Panc1 (cell line): ENCODE measurements around the gene NREP. TPM values are rescaled to one million over a fixed set of nuclear protein-coding genes. Genes with fewer than 3 reads are reported as not detected.

Experiments used
- ATAC-seq: fragments of 200-7000 bp; cut with Tn5 transposase; 2 replicates; pipeline ENCODE4 v1.9.1; 2020; ENCODE audit warnings: mild to moderate bottlenecking, moderate library complexity
- BruUV-seq: library from RNA; stranded (reverse); fragments of 400-500 nt; replicated peaks from 2 replicates; lab custom pipeline; 2021; lab: Mats Ljungman, UMichigan
- CTCF ChIA-PET: fragments of 300-600 bp; sonication (Branson Sonifier 250); formaldehyde crosslinking; loops from one replicate; lab custom pipeline; 2022; ENCODE audit warnings: antibody characterized with exemption; lab: Charles Lee
- POLR2A ChIA-PET: fragments of 300-600 bp; sonication (Branson Sonifier 250); formaldehyde crosslinking; loops from one replicate; lab custom pipeline; 2022; ENCODE audit warnings: antibody characterized with exemption; lab: Charles Lee
- DNase-seq: peaks from one replicate; pipeline ENCODE4 v3.0.0-alpha.2; 2010; ENCODE audit warnings: low read depth, low spot score
- H3K27ac ChIP-seq: 2 replicates; pipeline ENCODE4 v1.5.1; 2011; ENCODE audit warnings: mild to moderate bottlenecking, low read length, inconsistent platforms
- H3K27me3 ChIP-seq: fragments of 200-500 bp; sonication (Bioruptor generic); 2 replicates; pipeline ENCODE4 v1.6.0; 2014; ENCODE audit warnings: low read length, inconsistent platforms; ENCODE audit not compliant: control insufficient read depth, insufficient read depth
- H3K36me3 ChIP-seq: fragments of 200-500 bp; sonication (Bioruptor generic); 2 replicates; pipeline ENCODE4 v1.5.1; 2014; ENCODE audit warnings: inconsistent platforms, mild to moderate bottlenecking, low read length, moderate library complexity; ENCODE audit not compliant: control insufficient read depth, insufficient read depth
- H3K4me1 ChIP-seq: 2 replicates; pipeline ENCODE4 v1.5.1; 2011; ENCODE audit warnings: inconsistent platforms, mild to moderate bottlenecking, low read length, moderate library complexity; ENCODE audit not compliant: control insufficient read depth, insufficient read depth
- H3K4me3 ChIP-seq, 2 experiments: 2 replicates each; pipeline ENCODE4 v1.5.1; 2011 to 2012; ENCODE audit warnings: low read depth in 2 of 2, low read length in 2 of 2, mild to moderate bottlenecking in 2 of 2, inconsistent platforms in 1 of 2, moderate library complexity in 1 of 2
- H3K9me3 ChIP-seq: fragments of 200-500 bp; sonication (Bioruptor generic); 2 replicates; pipeline ENCODE4 v1.5.1; 2014; ENCODE audit warnings: low read depth, mild to moderate bottlenecking, inconsistent platforms, low read length, moderate library complexity; ENCODE audit not compliant: control insufficient read depth, insufficient read depth
- POLR2AphosphoS5 ChIP-seq: IDR thresholded peaks from 2 replicates; pipeline ENCODE4 v1.6.1; 2012; ENCODE audit warnings: mild to moderate bottlenecking, low read depth, low read length, moderate library complexity
- SIN3A ChIP-seq: IDR thresholded peaks from 2 replicates; pipeline ENCODE4 v1.6.1; 2012; ENCODE audit warnings: low read depth, mild to moderate bottlenecking, low read length, moderate library complexity, borderline replicate concordance; ENCODE audit not compliant: insufficient read depth
- TCF7L2 ChIP-seq: IDR thresholded peaks from 2 replicates; pipeline ENCODE4 v1.6.1; 2011; ENCODE audit warnings: mild to moderate bottlenecking, low read depth, low read length, inconsistent platforms
- in situ Hi-C: cut with HindIII; loops from 2 replicates; pipeline ENCODE4 v1.10.0; 2016; ENCODE audit warnings: low sequenced_read_pairs, low pct_unique_long_range_greater_than_20kb
- intact Hi-C: fragments of 100-400 bp; cut with micrococcal nuclease; formaldehyde crosslinking; loops from one replicate; pipeline ENCODE4 v1.10.0; 2022; ENCODE audit not compliant: unreplicated experiment
- total RNA-seq: library from RNA; stranded (reverse); gene quantifications from one replicate; pipeline ENCODE4 v1.2.1, GENCODE V29; 2021; ENCODE audit not compliant: unreplicated experiment
- TF ChIP-seq, protein P1 (sequence below): fragments of 450-650 bp; IDR thresholded peaks from 2 replicates; pipeline ENCODE4 v1.5.1; 2017; ENCODE audit warnings: mild to moderate bottlenecking
- TF ChIP-seq, protein P2 (sequence below), 2 experiments: IDR thresholded peaks; 2 replicates each; pipeline ENCODE4 v1.6.1; 2011 to 2012; ENCODE audit warnings: low read depth in 2 of 2, control low read depth in 1 of 2, low read length in 1 of 2, mild to moderate bottlenecking in 1 of 2, moderate library complexity in 1 of 2; ENCODE audit not compliant: insufficient read depth in 1 of 2

Gene NREP
- total RNA-seq, 1 experiment from 2014 or later = 4.9 TPM

DNA sequence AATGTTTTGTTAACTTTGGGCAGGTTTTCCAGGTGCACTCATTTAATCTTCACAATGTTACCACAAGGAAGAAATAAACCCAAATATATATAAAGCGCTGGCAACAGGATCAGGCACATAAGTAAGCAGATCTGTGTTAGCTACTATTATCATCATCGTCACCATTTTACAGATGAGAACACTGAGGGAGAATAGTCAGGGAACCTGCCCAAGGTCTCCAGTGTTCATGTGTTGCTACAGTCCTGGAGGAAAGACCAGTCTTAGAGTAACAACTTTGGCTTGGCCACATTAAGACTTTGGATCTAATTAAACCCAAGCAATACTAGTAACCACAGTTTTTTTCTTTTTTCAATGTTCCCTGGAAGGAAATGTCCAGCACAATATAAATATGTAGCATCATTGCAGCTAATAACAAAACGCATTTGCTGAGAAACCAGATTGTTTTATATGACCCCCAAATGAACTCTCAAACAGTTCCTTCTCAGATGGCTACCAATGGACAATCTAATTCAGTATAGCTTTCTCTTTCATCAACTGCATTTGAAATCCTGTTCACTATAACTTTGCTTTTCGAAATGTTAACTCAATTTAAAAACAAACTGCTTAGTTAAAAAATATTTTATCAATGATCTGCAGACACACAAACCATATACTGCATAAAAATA is 11.8 kb downstream of the NREP start:
- intact Hi-C loops = no loop called here
- POLR2A ChIA-PET = no interaction called here
- CTCF ChIA-PET = no interaction called here
- ATAC-seq (no peak), DNase-seq (no peak)
- H3K4me1 ChIP-seq = no peaks in the 10 kb centered on the region
- no TSS peak for BruUV-seq
- H3K4me3 ChIP-seq = no peak overlapping the region
- no peaks in the 10 kb centered on the region for H3K36me3 ChIP-seq
- no peak overlapping the region for H3K27ac ChIP-seq
- TF ChIP-seq POLR2AphosphoS5 (no peak), TCF7L2 (no peak), SIN3A (no peak)
- TF ChIP-seq, protein P1, sequence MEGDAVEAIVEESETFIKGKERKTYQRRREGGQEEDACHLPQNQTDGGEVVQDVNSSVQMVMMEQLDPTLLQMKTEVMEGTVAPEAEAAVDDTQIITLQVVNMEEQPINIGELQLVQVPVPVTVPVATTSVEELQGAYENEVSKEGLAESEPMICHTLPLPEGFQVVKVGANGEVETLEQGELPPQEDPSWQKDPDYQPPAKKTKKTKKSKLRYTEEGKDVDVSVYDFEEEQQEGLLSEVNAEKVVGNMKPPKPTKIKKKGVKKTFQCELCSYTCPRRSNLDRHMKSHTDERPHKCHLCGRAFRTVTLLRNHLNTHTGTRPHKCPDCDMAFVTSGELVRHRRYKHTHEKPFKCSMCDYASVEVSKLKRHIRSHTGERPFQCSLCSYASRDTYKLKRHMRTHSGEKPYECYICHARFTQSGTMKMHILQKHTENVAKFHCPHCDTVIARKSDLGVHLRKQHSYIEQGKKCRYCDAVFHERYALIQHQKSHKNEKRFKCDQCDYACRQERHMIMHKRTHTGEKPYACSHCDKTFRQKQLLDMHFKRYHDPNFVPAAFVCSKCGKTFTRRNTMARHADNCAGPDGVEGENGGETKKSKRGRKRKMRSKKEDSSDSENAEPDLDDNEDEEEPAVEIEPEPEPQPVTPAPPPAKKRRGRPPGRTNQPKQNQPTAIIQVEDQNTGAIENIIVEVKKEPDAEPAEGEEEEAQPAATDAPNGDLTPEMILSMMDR = no peak
- TF ChIP-seq, protein P2, sequence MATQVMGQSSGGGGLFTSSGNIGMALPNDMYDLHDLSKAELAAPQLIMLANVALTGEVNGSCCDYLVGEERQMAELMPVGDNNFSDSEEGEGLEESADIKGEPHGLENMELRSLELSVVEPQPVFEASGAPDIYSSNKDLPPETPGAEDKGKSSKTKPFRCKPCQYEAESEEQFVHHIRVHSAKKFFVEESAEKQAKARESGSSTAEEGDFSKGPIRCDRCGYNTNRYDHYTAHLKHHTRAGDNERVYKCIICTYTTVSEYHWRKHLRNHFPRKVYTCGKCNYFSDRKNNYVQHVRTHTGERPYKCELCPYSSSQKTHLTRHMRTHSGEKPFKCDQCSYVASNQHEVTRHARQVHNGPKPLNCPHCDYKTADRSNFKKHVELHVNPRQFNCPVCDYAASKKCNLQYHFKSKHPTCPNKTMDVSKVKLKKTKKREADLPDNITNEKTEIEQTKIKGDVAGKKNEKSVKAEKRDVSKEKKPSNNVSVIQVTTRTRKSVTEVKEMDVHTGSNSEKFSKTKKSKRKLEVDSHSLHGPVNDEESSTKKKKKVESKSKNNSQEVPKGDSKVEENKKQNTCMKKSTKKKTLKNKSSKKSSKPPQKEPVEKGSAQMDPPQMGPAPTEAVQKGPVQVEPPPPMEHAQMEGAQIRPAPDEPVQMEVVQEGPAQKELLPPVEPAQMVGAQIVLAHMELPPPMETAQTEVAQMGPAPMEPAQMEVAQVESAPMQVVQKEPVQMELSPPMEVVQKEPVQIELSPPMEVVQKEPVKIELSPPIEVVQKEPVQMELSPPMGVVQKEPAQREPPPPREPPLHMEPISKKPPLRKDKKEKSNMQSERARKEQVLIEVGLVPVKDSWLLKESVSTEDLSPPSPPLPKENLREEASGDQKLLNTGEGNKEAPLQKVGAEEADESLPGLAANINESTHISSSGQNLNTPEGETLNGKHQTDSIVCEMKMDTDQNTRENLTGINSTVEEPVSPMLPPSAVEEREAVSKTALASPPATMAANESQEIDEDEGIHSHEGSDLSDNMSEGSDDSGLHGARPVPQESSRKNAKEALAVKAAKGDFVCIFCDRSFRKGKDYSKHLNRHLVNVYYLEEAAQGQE (IDR thresholded peaks at IDR 0.05; ENCODE audit: insufficient read depth in 1 of 2, low read depth in 2 of 2, low read length in 1 of 2) = no peak
- in situ Hi-C loops = no loop called here
- no peaks in the 10 kb centered on the region for H3K9me3 ChIP-seq
- H3K27me3 ChIP-seq = no peaks in the 10 kb centered on the region; the same call in 1 of the 2 replicates

DNA sequence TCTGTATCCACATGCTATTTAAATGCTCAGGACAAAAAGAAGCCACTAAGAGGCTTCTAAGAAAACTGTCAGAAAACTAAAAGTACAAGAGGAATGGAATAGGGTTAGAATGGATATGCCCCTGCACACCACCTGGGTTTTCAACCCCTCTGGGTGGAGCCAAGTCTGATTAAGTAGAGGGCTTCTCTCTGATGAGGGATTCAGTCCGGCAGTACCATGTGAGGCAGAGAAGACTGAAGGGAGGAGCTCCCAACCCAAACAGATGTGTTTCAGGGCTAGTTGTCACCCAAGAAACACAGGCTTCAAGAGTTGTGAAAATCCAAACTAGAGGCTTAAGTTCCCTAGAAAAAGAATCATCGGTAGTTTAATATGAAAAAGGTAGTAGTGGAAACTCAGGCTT is 12.5 kb downstream of the NREP start:
- ChIA-PET POLR2A (no interaction called here), CTCF (no interaction called here)
- intact Hi-C loops (no loop called here), in situ Hi-C loops (no loop called here)
- Histone ChIP-seq H3K36me3 (no peaks in the 10 kb centered on the region), H3K9me3 (no peaks in the 10 kb centered on the region), H3K4me3 (no peak overlapping the region), H3K4me1 (no peaks in the 10 kb centered on the region), H3K27me3 (no peaks in the 10 kb centered on the region; the same call in 1 of the 2 replicates), H3K27ac (no peak overlapping the region)
- no peak for ATAC-seq
- TF ChIP-seq, protein P2 (IDR thresholded peaks at IDR 0.05; ENCODE audit: insufficient read depth in 1 of 2, low read depth in 2 of 2, low read length in 1 of 2) = no peak
- TF ChIP-seq TCF7L2 = no peak
- no peak for TF ChIP-seq SIN3A
- TF ChIP-seq, protein P1 = no peak
- TF ChIP-seq POLR2AphosphoS5 = no peak
- DNase-seq = no peak
- no TSS peak for BruUV-seq
